SU-DHL-6 (cell line): ENCODE data around the gene CEP350.

Experiments
- H2AFZ ChIP-seq: fragments of 200-600 bp; sonication (generic); 2 replicates; pipeline ENCODE4 v1.6.1; 2014; ENCODE audit warnings: low read depth, mild to moderate bottlenecking, moderate library complexity, mixed read lengths, antibody characterized with exemption, low read length; ENCODE audit not compliant: severe bottlenecking
- H3F3A ChIP-seq: fragments of 200-600 bp; shearing (Covaris generic); 2 replicates; pipeline ENCODE4 v1.6.0; 2016; ENCODE audit warnings: antibody characterized with exemption, mild to moderate bottlenecking; ENCODE audit not compliant: insufficient read depth
- H3K27ac ChIP-seq: fragments of 200-600 bp; sonication (generic); 2 replicates; pipeline ENCODE4 v1.5.1; 2016; ENCODE audit warnings: low read depth, mild to moderate bottlenecking, low read length, moderate library complexity, mixed read lengths
- H3K27me3 ChIP-seq: fragments of 200-600 bp; sonication (generic), shearing (Covaris generic); 2 replicates; pipeline ENCODE4 v1.6.0; 2014; ENCODE audit warnings: mild to moderate bottlenecking, low read length
- H3K36me3 ChIP-seq: fragments of 200-600 bp; sonication (generic); 2 replicates; pipeline ENCODE4 v1.6.1; 2014; ENCODE audit warnings: mild to moderate bottlenecking, low read length, mixed read lengths
- H3K4me2 ChIP-seq: fragments of 300-600, 200-600 bp; shearing (Covaris generic), sonication (generic); 2 replicates; pipeline ENCODE4 v1.6.0; 2014; ENCODE audit warnings: low read length, low read depth, mild to moderate bottlenecking; ENCODE audit not compliant: poor library complexity, severe bottlenecking
- H3K4me3 ChIP-seq: fragments of 200-600 bp; sonication (generic); 2 replicates; pipeline ENCODE4 v1.5.1; 2014; ENCODE audit warnings: antibody characterized with exemption, low read length, mild to moderate bottlenecking, mixed read lengths; ENCODE audit not compliant: insufficient read depth, poor library complexity, severe bottlenecking
- H3K79me2 ChIP-seq: fragments of 200-600 bp; sonication (generic); 2 replicates; pipeline ENCODE4 v1.6.1; 2014; ENCODE audit warnings: mild to moderate bottlenecking, low read length, moderate library complexity; ENCODE audit not compliant: insufficient read depth
- H3K9ac ChIP-seq: fragments of 200-600 bp; sonication (generic); 2 replicates; pipeline ENCODE4 v1.7.0; 2014; ENCODE audit warnings: mild to moderate bottlenecking, low read length
- H3K9me2 ChIP-seq: fragments of 200-600 bp; sonication (generic); replicated peaks from 2 replicates; pipeline ENCODE4 v1.6.1; 2014; ENCODE audit warnings: low read length; ENCODE audit not compliant: insufficient read depth
- H3K9me3 ChIP-seq: fragments of 200-600 bp; sonication (generic); 2 replicates; pipeline ENCODE4 v1.6.1; 2014; ENCODE audit warnings: low read length, mixed read lengths; ENCODE audit not compliant: insufficient read depth
- H4K20me1 ChIP-seq: fragments of 200-600 bp; sonication (generic); 2 replicates; pipeline ENCODE4 v1.6.1; 2014; ENCODE audit warnings: low read depth, mild to moderate bottlenecking, antibody characterized with exemption, low read length, moderate library complexity, mixed read lengths
- EZH2phosphoT487 ChIP-seq: fragments of 200-600 bp; sonication (generic), shearing (Covaris generic); conservative IDR thresholded peaks from 2 replicates; pipeline ENCODE4 v1.6.1; 2018; ENCODE audit warnings: mild to moderate bottlenecking, antibody characterized with exemption, low read length, moderate library complexity, mixed read lengths
- TF ChIP-seq, protein P1 (sequence below): fragments of 200-600 bp; sonication (generic); IDR thresholded peaks from one replicate; pipeline ENCODE4 v1.5.1; 2017; ENCODE audit warnings: antibody characterized with exemption, mild to moderate bottlenecking, low read length, moderate library complexity; ENCODE audit not compliant: insufficient read depth, poor library complexity, severe bottlenecking

CEP350 gene

DNA sequence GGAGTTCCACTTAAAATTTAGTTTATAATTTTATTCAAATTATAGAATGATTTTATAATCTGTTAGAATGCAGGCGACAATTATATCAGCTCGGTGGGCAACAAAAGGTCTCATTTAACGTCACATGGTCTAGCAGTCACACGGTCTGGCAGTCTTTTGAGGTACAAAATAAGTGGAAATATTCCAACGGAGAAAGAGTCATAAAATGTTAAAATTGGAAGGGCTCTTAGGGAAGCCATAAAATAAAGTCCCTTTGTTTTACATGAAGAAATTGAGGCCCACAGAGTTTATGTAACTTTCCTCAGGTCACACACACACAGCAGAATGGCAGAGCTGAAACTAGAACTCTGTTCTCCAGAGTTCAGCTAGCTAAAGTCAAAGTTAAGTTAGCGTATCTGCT is 115.7 kb downstream of the CEP350 start:
- Histone ChIP-seq H3K4me3 (no peak overlapping the region), H3K4me2 (no peak overlapping the region), H3K9me3 (no peaks in the 10 kb centered on the region), H3K36me3 (peaks cover 62% of the 10 kb centered on the region), H3K9ac (no peak overlapping the region), H3K27me3 (no peaks in the 10 kb centered on the region), H4K20me1 (no peaks in the 10 kb centered on the region), H3F3A (no peaks in the 10 kb centered on the region), H3K27ac (no peak overlapping the region), H3K79me2 (no peaks in the 10 kb centered on the region), H2AFZ (no peak overlapping the region), H3K9me2 (no peaks in the 10 kb centered on the region)
- no peak for TF ChIP-seq EZH2phosphoT487
- TF ChIP-seq, protein P1, sequence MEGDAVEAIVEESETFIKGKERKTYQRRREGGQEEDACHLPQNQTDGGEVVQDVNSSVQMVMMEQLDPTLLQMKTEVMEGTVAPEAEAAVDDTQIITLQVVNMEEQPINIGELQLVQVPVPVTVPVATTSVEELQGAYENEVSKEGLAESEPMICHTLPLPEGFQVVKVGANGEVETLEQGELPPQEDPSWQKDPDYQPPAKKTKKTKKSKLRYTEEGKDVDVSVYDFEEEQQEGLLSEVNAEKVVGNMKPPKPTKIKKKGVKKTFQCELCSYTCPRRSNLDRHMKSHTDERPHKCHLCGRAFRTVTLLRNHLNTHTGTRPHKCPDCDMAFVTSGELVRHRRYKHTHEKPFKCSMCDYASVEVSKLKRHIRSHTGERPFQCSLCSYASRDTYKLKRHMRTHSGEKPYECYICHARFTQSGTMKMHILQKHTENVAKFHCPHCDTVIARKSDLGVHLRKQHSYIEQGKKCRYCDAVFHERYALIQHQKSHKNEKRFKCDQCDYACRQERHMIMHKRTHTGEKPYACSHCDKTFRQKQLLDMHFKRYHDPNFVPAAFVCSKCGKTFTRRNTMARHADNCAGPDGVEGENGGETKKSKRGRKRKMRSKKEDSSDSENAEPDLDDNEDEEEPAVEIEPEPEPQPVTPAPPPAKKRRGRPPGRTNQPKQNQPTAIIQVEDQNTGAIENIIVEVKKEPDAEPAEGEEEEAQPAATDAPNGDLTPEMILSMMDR: no peak

DNA sequence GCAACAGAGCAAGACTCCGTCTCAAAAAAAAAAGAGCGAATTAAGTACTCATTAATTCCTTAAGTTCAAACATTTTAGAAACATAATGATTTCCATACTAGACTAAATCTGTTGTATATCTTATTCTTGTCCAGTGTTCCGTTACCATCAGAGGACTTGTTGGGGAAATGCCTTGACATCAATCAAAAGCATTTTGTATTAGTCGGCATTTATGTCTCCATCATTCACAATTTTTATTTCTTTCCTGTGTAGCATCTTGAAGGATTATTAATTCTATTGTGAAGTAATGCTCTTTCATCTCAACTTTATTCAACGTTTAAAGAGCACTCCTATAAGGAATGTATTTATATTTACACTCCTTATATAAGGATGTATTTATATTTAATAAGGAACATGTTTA is 117.1 kb downstream of the CEP350 start:
- Histone ChIP-seq H3K4me2 (no peak overlapping the region), H3F3A (no peaks in the 10 kb centered on the region), H3K27me3 (no peaks in the 10 kb centered on the region), H3K9ac (no peak overlapping the region), H3K4me3 (no peak overlapping the region), H2AFZ (no peak overlapping the region), H3K79me2 (no peaks in the 10 kb centered on the region), H3K27ac (no peak overlapping the region), H3K9me3 (no peaks in the 10 kb centered on the region), H3K9me2 (no peaks in the 10 kb centered on the region), H4K20me1 (no peaks in the 10 kb centered on the region), H3K36me3 (peaks cover 55% of the 10 kb centered on the region)
- TF ChIP-seq EZH2phosphoT487: no peak
- TF ChIP-seq, protein P1: no peak

DNA sequence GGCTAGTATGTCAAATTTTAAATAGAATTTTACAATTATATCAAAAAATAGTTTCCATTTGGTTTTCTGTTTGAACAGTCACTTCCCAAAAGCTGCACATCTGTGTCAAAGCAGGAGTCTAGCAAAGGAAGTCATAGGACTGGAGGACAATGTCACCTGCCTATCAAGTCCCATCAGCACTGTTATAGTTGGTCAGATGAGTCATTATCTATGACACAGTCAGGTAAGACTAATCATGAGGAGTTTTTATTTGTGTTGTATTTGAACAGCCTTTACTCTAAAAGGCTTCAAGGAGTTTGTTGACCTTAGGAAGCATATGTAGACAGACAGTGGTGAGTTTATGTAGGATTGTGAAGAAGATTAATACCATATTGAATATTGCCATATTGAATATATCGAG is 125.8 kb downstream of the CEP350 start:
- H3K9ac ChIP-seq: no peak overlapping the region
- TF ChIP-seq EZH2phosphoT487: no peak
- TF ChIP-seq, protein P1: no peak
- H3K4me2 ChIP-seq: no peak overlapping the region
- H3K79me2 ChIP-seq: no peaks in the 10 kb centered on the region
- no peak overlapping the region for H3K27ac ChIP-seq
- no peaks in the 10 kb centered on the region for H3K9me2 ChIP-seq
- H2AFZ ChIP-seq: no peak overlapping the region
- H3K4me3 ChIP-seq: no peak overlapping the region
- peaks cover 37% of the 10 kb centered on the region; the same call in 1 of the 2 replicates for H3K36me3 ChIP-seq
- no peaks in the 10 kb centered on the region for H3K27me3 ChIP-seq
- H4K20me1 ChIP-seq: no peaks in the 10 kb centered on the region
- H3K9me3 ChIP-seq: no peaks in the 10 kb centered on the region
- peaks cover 12% of the 10 kb centered on the region; the same call in 1 of the 2 replicates for H3F3A ChIP-seq

DNA sequence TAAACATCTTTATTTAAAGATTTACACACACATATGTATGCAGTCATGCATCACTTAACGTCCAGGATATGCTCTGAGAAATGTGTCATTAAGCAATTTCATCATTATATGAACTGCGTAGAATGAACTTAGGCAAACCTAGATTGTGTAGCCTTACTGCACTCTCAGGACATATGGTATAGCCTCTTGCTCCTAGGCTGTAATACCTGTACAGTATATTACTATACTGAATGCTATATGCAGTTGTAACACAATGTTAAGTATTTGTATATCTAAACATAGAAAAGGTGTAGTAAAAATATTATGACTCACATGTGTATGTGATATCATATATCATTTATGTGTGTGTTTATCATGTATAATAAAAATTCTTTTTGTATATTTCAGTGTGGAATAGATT is 126.9 kb downstream of the CEP350 start:
- Histone ChIP-seq H3K4me2 (no peak overlapping the region), H4K20me1 (no peaks in the 10 kb centered on the region), H3K27ac (no peak overlapping the region), H3K9ac (no peak overlapping the region), H3K27me3 (no peaks in the 10 kb centered on the region), H3K9me3 (no peaks in the 10 kb centered on the region), H3K36me3 (peaks cover 41% of the 10 kb centered on the region; the same call in 1 of the 2 replicates), H3K4me3 (no peak overlapping the region), H3K9me2 (no peaks in the 10 kb centered on the region), H3F3A (peaks cover 12% of the 10 kb centered on the region; the same call in 1 of the 2 replicates), H2AFZ (no peak overlapping the region), H3K79me2 (no peaks in the 10 kb centered on the region)
- TF ChIP-seq, protein P1: no peak
- TF ChIP-seq EZH2phosphoT487: no peak
